Measurements from ENCODE around the gene SMPD4. TPM values are rescaled to one million over a fixed set of nuclear protein-coding genes. Genes with fewer than 3 reads are reported as not detected.
"Not testable (repeated sequence)": the region's sequence is repeated elsewhere in the genome, so short reads cannot be mapped to it uniquely, and the experiment has no call there.

SMPD4 gene
- total and polyA plus RNA-seq, 2 of the 4 experiments (the other 2 are of a cell fraction), result 8.6 to 63.0 TPM

DNA sequence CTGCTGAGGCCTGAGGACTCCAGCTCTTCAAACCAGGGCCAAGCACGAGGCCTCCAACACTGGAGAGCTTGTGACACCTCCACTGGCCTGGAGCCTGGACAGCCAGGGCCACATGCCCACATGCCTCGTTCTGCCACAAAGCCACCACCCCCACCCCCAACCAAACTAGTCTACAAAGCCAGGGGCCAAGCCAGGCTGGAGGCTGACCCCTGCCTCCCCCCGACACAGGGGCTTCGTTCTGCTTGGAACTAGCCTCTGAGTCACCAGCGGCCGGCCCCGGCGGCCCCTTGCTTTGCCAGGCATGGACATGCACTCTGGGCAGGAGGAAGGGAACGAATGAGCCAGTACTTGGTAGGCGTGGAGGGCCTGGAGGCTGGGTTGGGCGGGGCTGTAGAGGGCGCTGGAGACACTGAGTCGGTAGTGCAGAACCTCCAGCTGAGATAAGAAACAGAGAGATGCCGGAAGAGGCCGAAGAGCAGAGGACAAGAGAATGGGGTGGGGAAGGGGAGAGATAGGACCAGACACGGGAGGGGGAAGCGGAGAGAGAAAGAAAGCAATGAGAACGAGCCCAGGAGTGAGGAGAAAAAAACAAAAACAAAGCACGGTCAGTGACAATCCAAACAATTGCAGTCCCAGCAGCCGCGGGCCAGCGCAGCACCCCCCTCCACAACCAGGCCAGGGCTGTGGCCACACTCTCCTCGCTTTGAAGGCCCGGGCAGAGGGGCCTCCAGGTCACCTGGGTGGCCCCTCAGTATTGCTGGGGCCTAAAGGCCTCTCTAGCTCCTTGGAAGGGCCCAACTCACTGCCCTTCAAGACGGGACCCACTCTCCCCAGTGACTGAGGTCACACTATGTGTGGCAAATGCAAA lies 20.3 kb downstream of the SMPD4 start:
- H3K27me3 ChIP-seq (ENCODE audit: control insufficient read depth, insufficient read depth, low read length); POLR2A ChIA-PET (ENCODE audit: unreplicated experiment); H4K91ac ChIP-seq (ENCODE audit: insufficient read depth, low read depth, low read length); intact Hi-C loops (cut with micrococcal nuclease); H4K20me1 ChIP-seq (ENCODE audit: insufficient read depth, low read length); dilution Hi-C loops (cut with HindIII; ENCODE audit: low sequenced_read_pairs, unreplicated experiment); H3K79me1 ChIP-seq (ENCODE audit: low read depth in 1 of 2, low read length in 2 of 2); H3K23ac ChIP-seq (ENCODE audit: low read depth, low read length); H2AK9ac ChIP-seq (replicated peaks; ENCODE audit: low read depth, low read length, poor library complexity); H3K4ac ChIP-seq (ENCODE audit: low read depth, low read length); H2AFZ ChIP-seq (replicated peaks; ENCODE audit: low read length, poor library complexity); H3K56ac ChIP-seq (ENCODE audit: extremely low read depth, insufficient read depth, low read length); H3K9me3 ChIP-seq (ENCODE audit: control insufficient read depth, insufficient read depth, low read length); CTCF ChIA-PET; H2AK5ac ChIP-seq (ENCODE audit: low read depth, low read length); H3K9me1 ChIP-seq (ENCODE audit: insufficient read depth, low read length); H3K9ac ChIP-seq (ENCODE audit: low read depth, low read length); H3K4me3 ChIP-seq (ENCODE audit: insufficient read depth, low read depth, low read length); BruUV-seq (replicated peaks); H3K14ac ChIP-seq (replicated peaks; ENCODE audit: low read depth, low read length); H3K27ac ChIP-seq (ENCODE audit: insufficient read depth, low read length); DNase-seq; H3K18ac ChIP-seq (ENCODE audit: low read depth, low read length); H2BK5ac ChIP-seq (ENCODE audit: low read depth, low read length, poor library complexity, severe bottlenecking); H3K4me1 ChIP-seq (ENCODE audit: control insufficient read depth, insufficient read depth, low read length); H2BK15ac ChIP-seq (ENCODE audit: low read depth, low read length); H4K5ac ChIP-seq (ENCODE audit: low read depth, low read length); H3K4me2 ChIP-seq (ENCODE audit: low read depth, low read length); H2BK20ac ChIP-seq (ENCODE audit: low read depth, low read length); H2BK120ac ChIP-seq (ENCODE audit: low read depth, low read length); H4K8ac ChIP-seq (ENCODE audit: low read depth in 2 of 2, low read length in 2 of 2): not testable (repeated sequence)
- ATAC-seq (ENCODE audit: low read depth), result peak; percentile 30; the same call in 1 of the 2 replicates
- in situ Hi-C loops (cut with MboI; ENCODE audit: low sequenced_read_pairs), result loop anchor here (25.0 kb wide), 1 partner anchor 1351 kb away; no protein-coding TSS in a partner anchor
- peaks cover 34% of the 10 kb centered on the region for H3K36me3 ChIP-seq (ENCODE audit: control insufficient read depth, insufficient read depth, low read length)
- WGBS, 2 experiments (ENCODE audit: extremely low coverage in 2 of 2, insufficient read length in 1 of 2), result 80% methylated on average over 1 of the region's 25 CpGs; no CpG with 5 or more reads in 1 of the 2 experiments

All from IMR-90 (cell line).